Stimulated activated CD8-positive, alpha-beta memory T cell treated with anti-CD3 and anti-CD28 coated beads, Interleukin-12 subunit alpha, Interleukin-12 subunit beta, amount 100 ng/mL, for 1 hour (primary cell): ENCODE data around the gene DHRS13.

Experiments
- DNase-seq: peaks from one replicate; pipeline ENCODE4 v3.0.0-alpha.2; 2020; ENCODE audit warnings: low read depth

DHRS13 gene

GRCh38 chr17:28857905-28858800 is 44.7 kb downstream of the DHRS13 start:
- DNase-seq, result no peak

GRCh38 chr17:28856028-28856574 is 46.8 kb downstream of the DHRS13 start:
- no peak for DNase-seq

GRCh38 chr17:28855336-28855679 is 47.6 kb downstream of the DHRS13 start:
- DNase-seq, result no peak

- peak; percentile 68 for DNase-seq
Observed at GRCh38 chr17:28854457-28855335, 48.2 kb downstream of the DHRS13 start, which contains the start of gene ERAL1. Gene ERAL1, plus strand, starts transcription at chr17:28855016. Its CDS starts 19 bp downstream, at chr17:28855035.

GRCh38 chr17:28853295-28853694 is 49.6 kb downstream of the DHRS13 start:
- no peak for DNase-seq

- no peak for DNase-seq
Observed at GRCh38 chr17:28849281-28849680, 53.6 kb downstream of the DHRS13 start.

GRCh38 chr17:28848667-28849066 is 54.2 kb downstream of the DHRS13 start:
- DNase-seq, result peak; percentile 27
